ENCODE results near the gene KPNA6. TPM values are rescaled to one million over a fixed set of nuclear protein-coding genes. Genes with fewer than 3 reads are reported as not detected.

The KPNA6 gene
- total RNA-seq, 1 experiment from 2014 or later = 114 TPM

- H2BK120ac ChIP-seq (ENCODE audit: low read depth, low read length, poor library complexity, severe bottlenecking) = no peak overlapping the region
- Mint-ChIP-seq H3K9me3 (no peaks in the 10 kb centered on the region), H3K36me3 (ENCODE audit: insufficient read depth in 1 of 3, low read depth in 3 of 3) (peaks cover 8 to 36% (median 29%) of the 10 kb centered on the region in 3 experiments; a peak in 6 of 7 replicates), H3K4me1 (peaks cover 12 to 13% of the 10 kb centered on the region in 2 experiments), H3K27me3 (ENCODE audit: low read depth) (no peaks in the 10 kb centered on the region), H3K4me3 (no peak overlapping the region), H3K27ac (no peak overlapping the region)
- no peaks in the 10 kb centered on the region for H3K27me3 ChIP-seq (ENCODE audit: insufficient read depth, low read length)
- no peak overlapping the region for H3K27ac ChIP-seq (ENCODE audit: insufficient read length, low read depth, low read length)
- no peaks in the 10 kb centered on the region for H3K9me3 ChIP-seq (ENCODE audit: control insufficient read depth, low read depth, low read length)
- H3K18ac ChIP-seq (ENCODE audit: insufficient read length, low read depth, low read length) = no peak overlapping the region
- peaks cover 4% of the 10 kb centered on the region; the same call in 1 of the 2 replicates for H3K4me1 ChIP-seq (ENCODE audit: insufficient read depth, low read length)
- no peak overlapping the region for H2AK5ac ChIP-seq (ENCODE audit: insufficient read length, low read length)
- no peak overlapping the region for H2BK5ac ChIP-seq (ENCODE audit: insufficient read length, low read length)
- H3K23me2 ChIP-seq (ENCODE audit: insufficient read length, low read depth, low read length, poor library complexity, severe bottlenecking) = no peaks in the 10 kb centered on the region
- no peak overlapping the region for H4K91ac ChIP-seq (ENCODE audit: insufficient read length, low read depth, low read length)
- H3K23ac ChIP-seq (ENCODE audit: insufficient read length, low read depth, low read length) = no peak overlapping the region
- H4K5ac ChIP-seq (ENCODE audit: insufficient read length, low read depth, low read length) = no peak overlapping the region
- no peak overlapping the region for H2BK15ac ChIP-seq (ENCODE audit: low read depth, low read length)
- no peak overlapping the region for H3K4me2 ChIP-seq (ENCODE audit: insufficient read depth, insufficient read length, low read length)
- H3K56ac ChIP-seq (ENCODE audit: insufficient read length, low read depth, low read length) = no peak overlapping the region
- H2AFZ ChIP-seq (ENCODE audit: low read length) = no peak overlapping the region
- H3K4ac ChIP-seq (ENCODE audit: low read depth, low read length) = no peak overlapping the region
- no peak for TF ChIP-seq CTCF (conservative IDR thresholded peaks at IDR 0.05)
- no peak overlapping the region for H3K14ac ChIP-seq (ENCODE audit: insufficient read depth, low read length)
- no peak overlapping the region for H2BK20ac ChIP-seq (ENCODE audit: low read depth, low read length, poor library complexity, severe bottlenecking)
- no peaks in the 10 kb centered on the region for H4K20me1 ChIP-seq (ENCODE audit: control insufficient read depth, insufficient read depth, insufficient read length)
- no peak overlapping the region for H3T11ph ChIP-seq (ENCODE audit: low read length)
- H4K8ac ChIP-seq (replicated peaks; ENCODE audit: insufficient read length, low read depth, low read length) = no peak overlapping the region
- no peak overlapping the region for H3K9ac ChIP-seq (ENCODE audit: extremely low read depth, insufficient read length, low read length)
- no peak for DNase-seq
- no peaks in the 10 kb centered on the region for H3K79me1 ChIP-seq (ENCODE audit: insufficient read depth, low read depth, low read length, poor library complexity, severe bottlenecking)
- 0 out of 2 replicates have a peak, but pooled peaks cover 1% of the 10 kb centered on the region for H3K79me2 ChIP-seq (ENCODE audit: insufficient read depth, low read length)
- no CpG with 5 or more reads among the region's 5 CpGs for WGBS (ENCODE audit: extremely low coverage, insufficient read length, low lambda C conversion rate)
- H2BK12ac ChIP-seq (ENCODE audit: insufficient read length, low read depth, low read length) = no peak overlapping the region
Observed at GRCh38 chr1:32216566-32216965, 108.7 kb downstream of the KPNA6 start.

Data from H9 (cell line).